Peyer's patch (tissue), 4 donors: ENCODE data around the gene ST8SIA5.

Experiments
- POLR2A ChIP-seq, 2 donors: fragments of 450-650 bp; IDR thresholded peaks; one replicate each; pipeline ENCODE4 v1.5.1; 2017; ENCODE audit warnings: antibody characterized with exemption in 2 of 2, mild to moderate bottlenecking in 2 of 2, moderate library complexity in 2 of 2
- TF ChIP-seq, protein P1 (sequence below), 6 experiments: fragments of 450-650 bp in 4 of 6; fragments of 200-600 bp in 2 of 6; sonication (generic) in 1 of 6; IDR thresholded peaks; one replicate each; pipeline ENCODE4 v1.5.1; 2017 to 2019; ENCODE audit warnings: antibody characterized with exemption in 6 of 6, mild to moderate bottlenecking in 3 of 6, moderate library complexity in 1 of 6

GRCh38 chr18:46621111-46621766, 135.6 kb downstream of the ST8SIA5 start:
- TF ChIP-seq, protein P1, sequence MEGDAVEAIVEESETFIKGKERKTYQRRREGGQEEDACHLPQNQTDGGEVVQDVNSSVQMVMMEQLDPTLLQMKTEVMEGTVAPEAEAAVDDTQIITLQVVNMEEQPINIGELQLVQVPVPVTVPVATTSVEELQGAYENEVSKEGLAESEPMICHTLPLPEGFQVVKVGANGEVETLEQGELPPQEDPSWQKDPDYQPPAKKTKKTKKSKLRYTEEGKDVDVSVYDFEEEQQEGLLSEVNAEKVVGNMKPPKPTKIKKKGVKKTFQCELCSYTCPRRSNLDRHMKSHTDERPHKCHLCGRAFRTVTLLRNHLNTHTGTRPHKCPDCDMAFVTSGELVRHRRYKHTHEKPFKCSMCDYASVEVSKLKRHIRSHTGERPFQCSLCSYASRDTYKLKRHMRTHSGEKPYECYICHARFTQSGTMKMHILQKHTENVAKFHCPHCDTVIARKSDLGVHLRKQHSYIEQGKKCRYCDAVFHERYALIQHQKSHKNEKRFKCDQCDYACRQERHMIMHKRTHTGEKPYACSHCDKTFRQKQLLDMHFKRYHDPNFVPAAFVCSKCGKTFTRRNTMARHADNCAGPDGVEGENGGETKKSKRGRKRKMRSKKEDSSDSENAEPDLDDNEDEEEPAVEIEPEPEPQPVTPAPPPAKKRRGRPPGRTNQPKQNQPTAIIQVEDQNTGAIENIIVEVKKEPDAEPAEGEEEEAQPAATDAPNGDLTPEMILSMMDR (IDR thresholded peaks at IDR 0.05): no peak
- no peak for TF ChIP-seq POLR2A (IDR thresholded peaks at IDR 0.05)
